Uterus (tissue), 2 donors: Measurements from ENCODE around the gene CEP112.

Experiments used
- CTCF ChIP-seq, 4 experiments: fragments of 200-600 bp in 2 of 4; fragments of 450-650 bp in 2 of 4; sonication (generic) in 2 of 4; IDR thresholded peaks; one replicate each; pipeline ENCODE4 v1.5.1; 2016 to 2019; ENCODE audit warnings: antibody characterized with exemption in 4 of 4, mild to moderate bottlenecking in 2 of 4, moderate library complexity in 1 of 4
- POLR2A ChIP-seq, 2 donors: fragments of 450-650 bp; IDR thresholded peaks; one replicate each; pipeline ENCODE4 v1.6.1; 2016; ENCODE audit warnings: antibody characterized with exemption in 2 of 2, mild to moderate bottlenecking in 1 of 2, moderate library complexity in 1 of 2

GRCh38 chr17:66149562-66149961, 42.4 kb downstream of the CEP112 start:
- TF ChIP-seq CTCF (IDR thresholded peaks at IDR 0.05) (no peak), POLR2A (IDR thresholded peaks at IDR 0.05) (no peak)
